Stimulated activated memory B cell treated with anti-CD40 and anti-IgM and Interleukin-4, amounts not matched to agents 10 μg/mL and 1 μg/mL and 100 μg/mL, for 72 hours (primary cell): Measurements from ENCODE around the gene SNUPN.
A peak's percentile ranks its signal among the peaks of the same experiment; 100 is the strongest.
"Not testable (repeated sequence)": the region's sequence is repeated elsewhere in the genome, so short reads cannot be mapped to it uniquely, and the experiment has no call there.

ENCODE experiments used
- ATAC-seq: fragments of 150-1000 bp; cut with Tn5 transposase; 2 replicates; pipeline ENCODE4 v1.10.0; 2021
- H3K27ac Mint-ChIP-seq: one replicate; pipeline ENCODE4 v1.8.0; 2022; ENCODE audit warnings: mild to moderate bottlenecking, mixed read lengths
- H3K27me3 Mint-ChIP-seq: one replicate; pipeline ENCODE4 v1.8.0; 2022; ENCODE audit warnings: mixed read lengths
- H3K36me3 Mint-ChIP-seq: one replicate; pipeline ENCODE4 v1.8.0; 2022; ENCODE audit warnings: mixed read lengths
- H3K4me1 Mint-ChIP-seq: one replicate; pipeline ENCODE4 v1.8.0; 2022; ENCODE audit warnings: mixed read lengths
- H3K4me3 Mint-ChIP-seq: one replicate; pipeline ENCODE4 v1.8.0; 2022; ENCODE audit warnings: mild to moderate bottlenecking, moderate library complexity, mixed read lengths
- H3K9me3 Mint-ChIP-seq: one replicate; pipeline ENCODE4 v1.8.0; 2022; ENCODE audit warnings: mixed read lengths

SNUPN gene

GRCh38 chr15:75647370-75648155, 22.0 kb upstream of the SNUPN start, which contains the start of gene SNX33:
TSS of gene SNX33 (plus strand) at chr15:75647912. CDS start at chr15:75649103, 1,191 bp downstream.
- Mint-ChIP-seq H3K9me3 (no peaks in the 10 kb centered on the region), H3K36me3 (no peaks in the 10 kb centered on the region), H3K27me3 (peaks cover 10% of the 10 kb centered on the region), H3K27ac (peak within 1 kb of the TSS; percentile 70), H3K4me1 (peaks cover 24% of the 10 kb centered on the region), H3K4me3 (peak within 1 kb of the TSS; percentile 84)
- peak; percentile 68 for ATAC-seq

- peak overlapping the region; percentile 70 for H3K27ac Mint-ChIP-seq
- peaks cover 10% of the 10 kb centered on the region for H3K27me3 Mint-ChIP-seq
- peak; percentile 24 for ATAC-seq
- H3K36me3 Mint-ChIP-seq = no peaks in the 10 kb centered on the region
- no peaks in the 10 kb centered on the region for H3K9me3 Mint-ChIP-seq
- H3K4me3 Mint-ChIP-seq = peak overlapping the region; percentile 84
- peaks cover 25% of the 10 kb centered on the region for H3K4me1 Mint-ChIP-seq
Measured at GRCh38 chr15:75646944-75647364, 21.4 kb upstream of the SNUPN start.

- peak overlapping the region; percentile 70 for H3K27ac Mint-ChIP-seq
Measured at GRCh38 chr15:75646112-75646943, 20.8 kb upstream of the SNUPN start.

GRCh38 chr15:75644376-75644775, 18.9 kb upstream of the SNUPN start:
- peaks cover 10% of the 10 kb centered on the region for H3K27me3 Mint-ChIP-seq
- no peak overlapping the region for H3K27ac Mint-ChIP-seq
- ATAC-seq = no peak
- no peak overlapping the region for H3K4me3 Mint-ChIP-seq
- no peaks in the 10 kb centered on the region for H3K9me3 Mint-ChIP-seq
- H3K36me3 Mint-ChIP-seq = no peaks in the 10 kb centered on the region
- peaks cover 29% of the 10 kb centered on the region for H3K4me1 Mint-ChIP-seq

More at GRCh38 chr15:75646112-75646943, 20.8 kb upstream of the SNUPN start:
- H3K4me3 Mint-ChIP-seq = peak overlapping the region; percentile 84
- ATAC-seq = no peak
- H3K27me3 Mint-ChIP-seq = peaks cover 10% of the 10 kb centered on the region
- H3K9me3 Mint-ChIP-seq = no peaks in the 10 kb centered on the region
- no peaks in the 10 kb centered on the region for H3K36me3 Mint-ChIP-seq
- H3K4me1 Mint-ChIP-seq = peaks cover 24% of the 10 kb centered on the region

GRCh38 chr15:75641603-75642002, 16.1 kb upstream of the SNUPN start:
- Mint-ChIP-seq H3K4me1 (peaks cover 48% of the 10 kb centered on the region), H3K27ac (peak overlapping the region; percentile 97), H3K36me3 (peaks cover 5% of the 10 kb centered on the region), H3K9me3 (no peaks in the 10 kb centered on the region), H3K4me3 (no peak overlapping the region), H3K27me3 (no peaks in the 10 kb centered on the region)
- no peak for ATAC-seq

- Mint-ChIP-seq H3K4me3 (peak overlapping the region; percentile 94), H3K27me3 (no peaks in the 10 kb centered on the region), H3K4me1 (peaks cover 47% of the 10 kb centered on the region), H3K36me3 (peaks cover 7% of the 10 kb centered on the region), H3K9me3 (no peaks in the 10 kb centered on the region), H3K27ac (peak overlapping the region; percentile 97)
- ATAC-seq = no peak
Measured at GRCh38 chr15:75641179-75641503, 15.6 kb upstream of the SNUPN start.

GRCh38 chr15:75640483-75641178, 15.1 kb upstream of the SNUPN start:
- Mint-ChIP-seq H3K36me3 (peaks cover 11% of the 10 kb centered on the region), H3K27me3 (no peaks in the 10 kb centered on the region), H3K9me3 (no peaks in the 10 kb centered on the region), H3K27ac (peak overlapping the region; percentile 97), H3K4me3 (peak overlapping the region; percentile 94), H3K4me1 (peaks cover 50% of the 10 kb centered on the region)
- peak; percentile 67 for ATAC-seq

- H3K4me1 Mint-ChIP-seq = peaks cover 50% of the 10 kb centered on the region
- H3K9me3 Mint-ChIP-seq = no peaks in the 10 kb centered on the region
- H3K4me3 Mint-ChIP-seq = peak within 1 kb of the TSS; percentile 94
- peak; percentile 98 for ATAC-seq
- no peaks in the 10 kb centered on the region for H3K27me3 Mint-ChIP-seq
- peaks cover 11% of the 10 kb centered on the region for H3K36me3 Mint-ChIP-seq
- H3K27ac Mint-ChIP-seq = peak within 1 kb of the TSS; percentile 97
Measured at GRCh38 chr15:75639709-75640482, 14.4 kb upstream of the SNUPN start, which contains the start of gene IMP3. TSS of gene IMP3 (minus strand) at chr15:75640224. CDS start at chr15:75640168, 56 bp downstream.

- peak overlapping the region; percentile 94 for H3K4me3 Mint-ChIP-seq
- H3K27ac Mint-ChIP-seq = peak overlapping the region; percentile 97
- no peak for ATAC-seq
- H3K27me3 Mint-ChIP-seq = no peaks in the 10 kb centered on the region
- peaks cover 11% of the 10 kb centered on the region for H3K36me3 Mint-ChIP-seq
- H3K9me3 Mint-ChIP-seq = no peaks in the 10 kb centered on the region
- peaks cover 50% of the 10 kb centered on the region for H3K4me1 Mint-ChIP-seq
Measured at GRCh38 chr15:75639191-75639708, 13.7 kb upstream of the SNUPN start.

- H3K9me3 Mint-ChIP-seq = no peaks in the 10 kb centered on the region
- ATAC-seq = no peak
- peak overlapping the region; percentile 94 for H3K4me3 Mint-ChIP-seq
- no peaks in the 10 kb centered on the region for H3K27me3 Mint-ChIP-seq
- peaks cover 50% of the 10 kb centered on the region for H3K4me1 Mint-ChIP-seq
- no peak overlapping the region for H3K27ac Mint-ChIP-seq
- peaks cover 11% of the 10 kb centered on the region for H3K36me3 Mint-ChIP-seq
Measured at GRCh38 chr15:75637245-75638009, 11.9 kb upstream of the SNUPN start.

- Mint-ChIP-seq H3K36me3 (peaks cover 11% of the 10 kb centered on the region), H3K27me3 (no peaks in the 10 kb centered on the region), H3K9me3 (no peaks in the 10 kb centered on the region), H3K4me3 (no peak overlapping the region), H3K4me1 (peaks cover 40% of the 10 kb centered on the region), H3K27ac (no peak overlapping the region)
- ATAC-seq = no peak
Measured at GRCh38 chr15:75636026-75636425, 10.5 kb upstream of the SNUPN start.

- Mint-ChIP-seq H3K4me1 (peaks cover 29% of the 10 kb centered on the region), H3K36me3 (peaks cover 11% of the 10 kb centered on the region)
- not testable (repeated sequence) for H3K27me3 Mint-ChIP-seq, ATAC-seq, H3K9me3 Mint-ChIP-seq, H3K27ac Mint-ChIP-seq, H3K4me3 Mint-ChIP-seq
Measured at GRCh38 chr15:75633922-75634321, 8.4 kb upstream of the SNUPN start.

- no peak overlapping the region for H3K27ac Mint-ChIP-seq
- H3K36me3 Mint-ChIP-seq = peaks cover 6% of the 10 kb centered on the region
- no peaks in the 10 kb centered on the region for H3K27me3 Mint-ChIP-seq
- ATAC-seq = no peak
- peaks cover 9% of the 10 kb centered on the region for H3K4me1 Mint-ChIP-seq
- H3K9me3 Mint-ChIP-seq = no peaks in the 10 kb centered on the region
- no peak overlapping the region for H3K4me3 Mint-ChIP-seq
Measured at GRCh38 chr15:75631935-75632334, 6.4 kb upstream of the SNUPN start.

GRCh38 chr15:75622505-75622904, 3.0 kb downstream of the SNUPN start:
- ATAC-seq = no peak
- H3K27ac Mint-ChIP-seq = no peak overlapping the region
- H3K27me3 Mint-ChIP-seq = no peaks in the 10 kb centered on the region
- H3K9me3 Mint-ChIP-seq = no peaks in the 10 kb centered on the region
- peaks cover 28% of the 10 kb centered on the region for H3K4me1 Mint-ChIP-seq
- peaks cover 24% of the 10 kb centered on the region for H3K36me3 Mint-ChIP-seq
- H3K4me3 Mint-ChIP-seq = no peak overlapping the region
